K562 (cell line): Measurements from ENCODE around the gene ARHGEF4. TPM values are rescaled to one million over a fixed set of nuclear protein-coding genes. Genes with fewer than 3 reads are reported as not detected.

ENCODE experiments used
- ATAC-seq: fragments of 200-7000 bp; cut with Tn5 transposase; 3 replicates; pipeline ENCODE4 v1.9.1; 2020; ENCODE audit warnings: moderate library complexity
- BruUV-seq: library from RNA; stranded (reverse); fragments of 400-500 nt; replicated peaks from 2 replicates; lab custom pipeline; 2021; lab: Mats Ljungman, UMichigan
- CTCF ChIA-PET: fragments of 300-600 bp; formaldehyde crosslinking; extraction: SDS; loops from one replicate; lab custom pipeline; 2021; ENCODE audit warnings: low intra/inter-chr PET ratio; lab: Yijun Ruan, JAX
- POLR2A ChIA-PET: fragments of 300-600, 350-650 bp; sonication (Branson Sonifier 250); formaldehyde crosslinking; extraction: SDS; loops from one replicate; lab custom pipeline; 2021; ENCODE audit warnings: antibody characterized with exemption, inconsistent platforms; lab: Yijun Ruan, JAX
- DNase-seq, 4 experiments: peaks; one replicate each; pipeline versions ENCODE4 v3.0.0 to v3.0.0-alpha.2; 2011 to 2018; ENCODE audit warnings: low spot score in 3 of 4, mixed read lengths in 3 of 4; ENCODE audit errors: extremely low read depth in 1 of 4
- FAIRE-seq: peaks from 2 replicates; lab custom pipeline; 2011; peaks lifted over from hg19 to GRCh38; lab: Jason Lieb, UNC
- H2AFZ ChIP-seq: 2 replicates; pipeline ENCODE4 v1.6.0; 2011; ENCODE audit warnings: low read depth, low read length, control low read depth, inconsistent platforms
- H3K27ac ChIP-seq: fragments of 200-600 bp; 3 replicates; pipeline ENCODE4 v1.8.0; 2011; ENCODE audit warnings: low read depth, mild to moderate bottlenecking, control low read depth, inconsistent platforms, low read length, moderate library complexity, mixed read lengths; ENCODE audit errors: extremely low read depth
- H3K27me3 ChIP-seq, 2 experiments: fragments of 300-600 bp in 1 of 2; 2 replicates in 1 of 2; 3 replicates in 1 of 2; pipeline versions ENCODE4 v1.6.0 to v1.8.0; 2011; ENCODE audit warnings: inconsistent platforms in 2 of 2, low read length in 2 of 2, mild to moderate bottlenecking in 1 of 2, mixed read lengths in 1 of 2, moderate library complexity in 1 of 2; ENCODE audit not compliant: control insufficient read depth in 2 of 2, insufficient read depth in 2 of 2
- H3K36me3 ChIP-seq: fragments of 300-600 bp; 3 replicates; pipeline ENCODE4 v1.8.0; 2011; ENCODE audit warnings: mild to moderate bottlenecking, low read length, inconsistent platforms; ENCODE audit not compliant: control insufficient read depth, insufficient read depth
- H3K4me1 ChIP-seq, 2 experiments: fragments of 200-600 bp in 1 of 2; replicated peaks in 1 of 2; 2 replicates in 1 of 2; 3 replicates in 1 of 2; pipeline versions ENCODE4 v1.5.1 to v1.8.0; 2011; ENCODE audit warnings: inconsistent platforms in 2 of 2, low read length in 2 of 2, mild to moderate bottlenecking in 1 of 2, mixed read lengths in 1 of 2, moderate library complexity in 1 of 2; ENCODE audit not compliant: control insufficient read depth in 2 of 2, insufficient read depth in 2 of 2
- H3K4me2 ChIP-seq: 2 replicates; pipeline ENCODE4 v1.6.1; 2011; ENCODE audit warnings: low read length, control low read depth, inconsistent platforms, mixed read lengths; ENCODE audit not compliant: insufficient read depth
- H3K4me3 ChIP-seq: fragments of 200-600 bp; sonication (generic), shearing (Covaris generic); 2 replicates; pipeline ENCODE4 v1.5.1; 2016; ENCODE audit warnings: control low read depth, inconsistent platforms
- H3K79me2 ChIP-seq: fragments of 200-600 bp; 3 replicates; pipeline ENCODE4 v1.8.0; 2011; ENCODE audit warnings: low read length, inconsistent platforms; ENCODE audit not compliant: control insufficient read depth, insufficient read depth
- H3K9ac ChIP-seq, 2 experiments: 2 replicates each; pipeline versions ENCODE4 v1.6.0 to v1.6.1; 2011; ENCODE audit warnings: low read depth in 2 of 2, low read length in 2 of 2, control low read depth in 1 of 2, inconsistent platforms in 1 of 2, mild to moderate bottlenecking in 1 of 2, mixed read lengths in 1 of 2; ENCODE audit not compliant: insufficient read depth in 1 of 2
- H3K9me1 ChIP-seq: one replicate; pipeline ENCODE4 v1.6.0; 2011; ENCODE audit warnings: inconsistent platforms, mild to moderate bottlenecking, low read length, moderate library complexity; ENCODE audit not compliant: control insufficient read depth, insufficient read depth
- H3K9me3 ChIP-seq: replicated peaks from 2 replicates; pipeline ENCODE4 v1.5.1; 2011; ENCODE audit warnings: low read depth, low read length, inconsistent platforms; ENCODE audit not compliant: control insufficient read depth, insufficient read depth
- H4K20me1 ChIP-seq: replicated peaks from 2 replicates; pipeline ENCODE4 v1.6.1; 2011; ENCODE audit warnings: low read length, inconsistent platforms, mixed read lengths; ENCODE audit not compliant: control insufficient read depth, insufficient read depth
- CBX5 ChIP-seq: IDR thresholded peaks from 2 replicates; pipeline ENCODE4 v1.6.1; 2014; ENCODE audit warnings: low read depth, borderline replicate concordance
- CHD1 ChIP-seq: fragments of 200-600 bp; sonication (generic); IDR thresholded peaks from one replicate; pipeline ENCODE4 v1.6.1; 2012; ENCODE audit warnings: mild to moderate bottlenecking, moderate library complexity, low read length, inconsistent platforms
- MAFG ChIP-seq: fragments of 450-650 bp; conservative IDR thresholded peaks from 2 replicates; pipeline ENCODE4 v1.6.1; 2016; ENCODE audit warnings: missing genetic modification characterization, missing compliant biosample characterization
- PML ChIP-seq: IDR thresholded peaks from 2 replicates; pipeline ENCODE4 v1.6.1; 2012; ENCODE audit warnings: low read length, inconsistent platforms
- POLR2A ChIP-seq: fragments of 450-650 bp; conservative IDR thresholded peaks from 2 replicates; pipeline ENCODE4 v1.6.1; 2016
- POLR2AphosphoS5 ChIP-seq: IDR thresholded peaks from 2 replicates; pipeline ENCODE4 v1.6.1; 2011; ENCODE audit warnings: mild to moderate bottlenecking, low read depth, low read length, moderate library complexity; ENCODE audit not compliant: control insufficient read depth, insufficient read depth
- RBM34 ChIP-seq: fragments of 200-400 bp; formaldehyde crosslinking; IDR thresholded peaks from 2 replicates; pipeline ENCODE4 v1.6.1; 2018; ENCODE audit warnings: low read length, borderline replicate concordance; ENCODE audit not compliant: insufficient read depth
- SMARCA5 ChIP-seq: fragments of 450-650 bp; IDR thresholded peaks from 2 replicates; pipeline ENCODE4 v1.6.1; 2016
- STAT6 ChIP-seq: sonication (generic); formaldehyde crosslinking; IDR thresholded peaks from 2 replicates; pipeline ENCODE4 v1.8.1; 2023; ENCODE audit warnings: mild to moderate bottlenecking, missing genetic modification reagents
- TBP ChIP-seq: optimal IDR thresholded peaks from 2 replicates; pipeline ENCODE3; 2011; ENCODE audit warnings: low read depth, low read length, improper control_type of control experiment
- WGBS: fragments of 100-300 bp; shearing (Covaris generic); methylation state at CpG from one replicate; pipeline ENCODE4 v1.1.6; 2016; ENCODE audit warnings: low coverage, mixed read lengths; ENCODE audit not compliant: insufficient coverage; ENCODE audit errors: missing lambda C conversion rate; 5-methylcytosine and 5-hydroxymethylcytosine counted together
- in situ Hi-C: fragments of 300-500 bp; cut with MboI; formaldehyde crosslinking; loops from 4 replicates; pipeline ENCODE4 v1.15.0; 2018; ENCODE audit warnings: inconsistent platforms, mixed read lengths
- intact Hi-C: fragments of 100-400 bp; cut with micrococcal nuclease; formaldehyde crosslinking; loops from 2 replicates; pipeline ENCODE4 v1.14.2; 2022
- polyA plus RNA-seq, 8 experiments: library from polyadenylated mRNA; depleted of rRNA in 4 of 8; stranded (reverse) in 5 of 8; unstranded in 3 of 8; fragments of >200 nt; fragmentation: Nextera tagmentation in 2 of 8; fragmentation: Illumina TruSeq in 1 of 8; extraction: Ambion mirVana in 2 of 8; extraction: Trizol in 1 of 8; gene quantifications; 2 replicates each; pipeline versions ENCODE4 v1.2.1 to v1.2.3, GENCODE V29; 2011 to 2014; ENCODE audit warnings: inconsistent platforms in 1 of 8, missing spikeins in 1 of 8
- total RNA-seq, 7 experiments: library from RNA; depleted of rRNA in 6 of 7; stranded (reverse); fragments of >200 nt in 6 of 7; fragmentation: Illumina TruSeq in 2 of 7; extraction: Trizol in 2 of 7; gene quantifications; 2 replicates each; pipeline versions ENCODE4 v1.2.1 to v1.2.3, GENCODE V29; 2011 to 2021; ENCODE audit warnings: low replicate concordance in 1 of 7

Gene ARHGEF4
- total and polyA plus RNA-seq, 9 of the 15 experiments (the other 6 are each of a cell fraction or from before 2014, with no cell fraction given), result not detected

GRCh38 chr2:130921164-130921476 is 84.4 kb downstream of the ARHGEF4 start (continued):
- no peak for TF ChIP-seq STAT6
- no peak for TF ChIP-seq RBM34
- no peak for TF ChIP-seq MAFG (tag)
- TF ChIP-seq, all 486 proteins: peak for 0

- intact Hi-C loops (no loop called here), in situ Hi-C loops (no loop called here)
- DNase-seq (no peak), ATAC-seq (no peak), FAIRE-seq (no peak)
- Histone ChIP-seq H2AFZ (no peak overlapping the region), H3K4me3 (no peak overlapping the region), H3K36me3 (no peaks in the 10 kb centered on the region), H3K79me2 (no peaks in the 10 kb centered on the region), H3K27me3 (peaks cover 5 to 17% of the 10 kb centered on the region in 2 experiments; a peak in 4 of 5 replicates), H3K9ac (no peak overlapping the region), H3K4me1 (no peaks in the 10 kb centered on the region), H3K9me1 (no peaks in the 10 kb centered on the region), H3K4me2 (no peak overlapping the region), H3K9me3 (no peaks in the 10 kb centered on the region), H4K20me1 (no peaks in the 10 kb centered on the region)
- WGBS, result 0% methylated on average over 2 of the region's 2 CpGs
- POLR2A ChIA-PET, result no interaction called here
- BruUV-seq, result no TSS peak
- TF ChIP-seq POLR2A (peak; percentile 46; the same call in 1 of the 2 replicates), CHD1 (no peak), PML (0 out of 2 replicates have a peak, but pooled peaks have one; percentile 55), CBX5 (no peak), TBP (peak; percentile 58), SMARCA5 (no peak), POLR2AphosphoS5 (peak; percentile 49; the same call in 1 of the 2 replicates)
- TF ChIP-seq, all 486 proteins: peak for 4
- H3K27ac ChIP-seq, result no peak overlapping the region
- CTCF ChIA-PET, result no interaction called here
Observed at GRCh38 chr2:130922417-130922816, 85.7 kb downstream of the ARHGEF4 start.
